Measurements from ENCODE around the gene PDX1. TPM values are rescaled to one million over a fixed set of nuclear protein-coding genes. Genes with fewer than 3 reads are reported as not detected.

PDX1 gene
- total and polyA plus RNA-seq, 2 of the 13 experiments (the other 11 are each of a cell fraction or from before 2014, with no cell fraction given) = 0.07 TPM; not detected in 1

GRCh38 chr13:27913160-27913559, 6.6 kb upstream of the PDX1 start:
- H2AFZ ChIP-seq (ENCODE audit: low read length) = no peak overlapping the region
- peaks cover 7% of the 10 kb centered on the region for H3K4me1 ChIP-seq (ENCODE audit: insufficient read depth, low read length)
- POLR2A ChIA-PET = no interaction called here
- H3K9me3 ChIP-seq (ENCODE audit: low read length) = no peaks in the 10 kb centered on the region
- in situ Hi-C loops (cut with HindIII; ENCODE audit: extremely low pct_ligation_motif_present, low pct_unique_long_range_greater_than_20kb) = no loop called here
- H3K36me3 ChIP-seq (replicated peaks in 1 of 2; ENCODE audit: control insufficient read depth in 1 of 2, insufficient read depth in 2 of 2, low read length in 2 of 2) = no peaks in the 10 kb centered on the region
- TF ChIP-seq FOXA1 (IDR thresholded peaks at IDR 0.05) = no peak
- no peak for TF ChIP-seq FOXA1 (CRISPR knock-in tag; IDR thresholded peaks at IDR 0.05)
- no peak for TF ChIP-seq MBNL3 (CRISPR knock-in tag; conservative IDR thresholded peaks at IDR 0.05)
- TF ChIP-seq ZNF260 (CRISPR knock-in tag; IDR thresholded peaks at IDR 0.05; ENCODE audit: borderline replicate concordance, low read depth) = no peak
- TF ChIP-seq ZGPAT (CRISPR knock-in tag; IDR thresholded peaks at IDR 0.05) = no peak
- no peak for TF ChIP-seq ZNF362 (CRISPR knock-in tag; IDR thresholded peaks at IDR 0.05; ENCODE audit: borderline replicate concordance)
- no peak for TF ChIP-seq ZFP36L2 (CRISPR knock-in tag; IDR thresholded peaks at IDR 0.05)
- TF ChIP-seq ZNF224 (CRISPR knock-in tag; IDR thresholded peaks at IDR 0.05) = no peak
- no peak for TF ChIP-seq ZBTB21 (CRISPR knock-in tag; IDR thresholded peaks at IDR 0.05)
- TF ChIP-seq XBP1 (CRISPR knock-in tag; IDR thresholded peaks at IDR 0.05) = no peak
- TF ChIP-seq ZNF143 (CRISPR knock-in tag; IDR thresholded peaks at IDR 0.05) = no peak
- no peak for TF ChIP-seq ZKSCAN8 (CRISPR knock-in tag; IDR thresholded peaks at IDR 0.05; ENCODE audit: borderline replicate concordance)
- no peak for TF ChIP-seq ZNF678 (CRISPR knock-in tag; IDR thresholded peaks at IDR 0.05)
- TF ChIP-seq MEF2D (CRISPR knock-in tag; IDR thresholded peaks at IDR 0.05) = no peak
- no peak for TF ChIP-seq MLLT10 (CRISPR knock-in tag; IDR thresholded peaks at IDR 0.05)
- WGBS (ENCODE audit: low lambda C conversion rate) = 0% methylated on average over 1 of the region's 1 CpG
- CTCF ChIA-PET (ENCODE audit: low intra/inter-chr PET ratio, low total read pairs) = no interaction called here
- no peaks in the 10 kb centered on the region for H4K20me1 ChIP-seq (ENCODE audit: insufficient read depth, low read length)
- no peak overlapping the region for H3K9ac ChIP-seq (ENCODE audit: insufficient read depth, low read depth, low read length)
- H3K27ac ChIP-seq (ENCODE audit: extremely low read length, insufficient read depth, low read length) = no peak overlapping the region
- H3K4me3 ChIP-seq (replicated peaks in 1 of 3; ENCODE audit: insufficient read depth in 1 of 3, low read depth in 2 of 3, low read length in 3 of 3) = no peak overlapping the region
- intact Hi-C loops (cut with micrococcal nuclease; ENCODE audit: unreplicated experiment) = no loop called here
- FAIRE-seq (no peak), ATAC-seq (no peak), DNase-seq (ENCODE audit: low spot score) (no peak)
- no peak overlapping the region for H3K4me2 ChIP-seq (ENCODE audit: low read depth, low read length)
- H3K79me2 ChIP-seq (ENCODE audit: insufficient read depth, low read length) = no peaks in the 10 kb centered on the region
- H3K27me3 ChIP-seq (ENCODE audit: control insufficient read depth in 1 of 2, insufficient read depth in 2 of 2, low read length in 2 of 2) = peaks cover 0 to 7% of the 10 kb centered on the region in 2 experiments; a peak in 2 of 5 replicates
- no TSS peak for BruUV-seq (replicated peaks)
